ENCODE data around the gene ARHGEF7.

The ARHGEF7 gene

DNA sequence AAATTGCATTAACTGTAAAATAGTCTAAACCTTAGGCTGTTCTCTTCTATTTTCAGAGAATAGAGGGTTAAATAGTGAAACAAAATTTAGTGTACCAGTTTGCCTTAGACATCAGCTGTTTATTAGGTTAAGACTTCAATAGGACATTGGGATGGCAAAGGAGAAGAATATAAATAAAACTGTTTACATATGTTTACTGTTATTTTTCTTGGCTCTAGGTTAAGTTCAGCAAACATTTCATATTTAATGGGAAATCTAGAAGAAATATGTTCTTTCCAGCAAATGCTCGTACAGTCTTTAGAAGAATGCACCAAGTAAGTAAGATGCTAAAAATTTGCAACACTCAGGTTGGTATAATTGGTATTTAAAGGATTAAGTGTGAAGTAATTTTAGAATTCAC, 128.9 kb downstream of the ARHGEF7 start:
- Histone ChIP-seq H3K27ac (ENCODE audit: low read depth, low read length) (no peak overlapping the region), H3K9ac (ENCODE audit: low read length in 5 of 5) (no peak overlapping the region), H3K27me3 (ENCODE audit: control insufficient read depth in 5 of 5, insufficient read depth in 4 of 5, low read length in 5 of 5) (no peaks in the 10 kb centered on the region), H3K36me3 (ENCODE audit: control insufficient read depth in 5 of 5, insufficient read depth in 5 of 5, low read length in 5 of 5) (peaks cover 35 to 88% (median 74%) of the 10 kb centered on the region in 5 donors), H3K4me1 (ENCODE audit: control insufficient read depth in 5 of 5, insufficient read depth in 5 of 5, low read length in 5 of 5) (peaks cover 0 to 8% (median 7%) of the 10 kb centered on the region in 5 donors), H3K4me3 (ENCODE audit: low read depth in 1 of 5, low read length in 5 of 5) (no peak overlapping the region), H3K9me3 (ENCODE audit: control insufficient read depth in 5 of 5, low read length in 5 of 5) (no peaks in the 10 kb centered on the region)

DNA sequence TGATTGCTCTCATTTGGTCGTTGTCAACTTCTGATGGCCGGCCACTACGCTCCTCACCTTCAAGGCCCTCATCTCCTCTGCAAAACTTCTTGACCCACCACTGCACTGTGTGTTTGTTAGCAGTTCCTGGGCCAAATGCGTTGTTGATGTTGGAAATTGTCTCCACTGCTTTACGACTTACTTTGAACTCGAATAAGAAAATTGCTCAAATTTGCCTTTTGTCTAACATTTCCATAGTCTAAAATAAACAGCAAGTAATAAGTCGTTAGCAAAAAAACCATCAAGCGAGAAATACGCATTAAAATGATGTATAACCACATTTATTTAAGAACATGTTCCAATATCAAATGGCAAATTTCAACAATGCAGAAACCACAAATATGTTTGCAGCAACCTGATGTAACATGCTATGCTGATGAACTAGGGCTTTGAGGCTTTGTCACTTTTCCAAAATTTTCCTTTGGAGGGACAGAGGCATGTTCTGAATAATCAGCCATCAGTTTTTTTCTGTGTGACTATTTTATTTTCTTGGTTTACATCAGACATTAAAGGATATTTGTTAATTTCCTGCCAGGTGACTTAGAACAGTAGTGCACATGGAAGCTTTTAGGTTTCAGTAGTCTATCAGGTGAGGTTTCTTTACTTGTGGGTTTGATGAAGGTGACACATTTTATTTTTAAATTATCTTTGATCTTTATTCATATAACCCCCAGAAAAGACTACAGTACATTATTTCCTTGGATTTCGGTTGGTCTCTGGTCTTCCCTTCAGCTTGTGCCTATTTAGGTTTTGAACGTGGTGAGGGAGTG, 130.7 kb downstream of the ARHGEF7 start:
- H3K4me3 ChIP-seq (ENCODE audit: low read depth in 1 of 5, low read length in 5 of 5): no peak overlapping the region
- peaks cover 35 to 89% (median 72%) of the 10 kb centered on the region in 5 donors for H3K36me3 ChIP-seq (ENCODE audit: control insufficient read depth in 5 of 5, insufficient read depth in 5 of 5, low read length in 5 of 5)
- no peak overlapping the region for H3K9ac ChIP-seq (ENCODE audit: low read length in 5 of 5)
- no peak overlapping the region for H3K27ac ChIP-seq (ENCODE audit: low read depth, low read length)
- H3K4me1 ChIP-seq (ENCODE audit: control insufficient read depth in 5 of 5, insufficient read depth in 5 of 5, low read length in 5 of 5): peaks cover 0 to 11% (median 5%) of the 10 kb centered on the region in 5 donors
- no peaks in the 10 kb centered on the region for H3K9me3 ChIP-seq (ENCODE audit: control insufficient read depth in 5 of 5, low read length in 5 of 5)
- H3K27me3 ChIP-seq (ENCODE audit: control insufficient read depth in 5 of 5, insufficient read depth in 4 of 5, low read length in 5 of 5): no peaks in the 10 kb centered on the region

DNA sequence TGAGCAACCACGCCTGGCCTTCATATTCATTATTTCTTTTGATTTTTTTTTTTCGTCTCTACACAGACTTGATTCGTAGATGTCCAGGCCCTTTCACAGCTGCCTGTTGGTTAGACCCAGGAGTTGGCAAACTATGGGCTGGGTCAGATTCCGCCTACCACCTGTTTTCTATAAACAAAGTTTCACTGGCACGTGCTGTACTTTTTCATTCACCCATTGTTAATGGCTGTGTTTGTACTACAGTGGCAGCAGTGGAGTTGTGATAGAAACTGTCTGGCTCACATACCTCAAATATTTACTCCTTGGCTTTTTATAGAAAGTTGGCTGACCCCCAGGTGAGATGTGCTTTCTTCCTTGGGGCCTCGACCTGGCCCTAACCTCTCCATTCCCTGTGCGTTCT, 132.4 kb downstream of the ARHGEF7 start:
- H3K27ac ChIP-seq (ENCODE audit: low read depth, low read length): no peak overlapping the region
- H3K9ac ChIP-seq (ENCODE audit: low read length in 5 of 5): no peak overlapping the region
- no peaks in the 10 kb centered on the region for H3K9me3 ChIP-seq (ENCODE audit: control insufficient read depth in 5 of 5, low read length in 5 of 5)
- no peaks in the 10 kb centered on the region for H3K27me3 ChIP-seq (ENCODE audit: control insufficient read depth in 5 of 5, insufficient read depth in 4 of 5, low read length in 5 of 5)
- H3K4me3 ChIP-seq (ENCODE audit: low read depth in 1 of 5, low read length in 5 of 5): no peak overlapping the region
- peaks cover 0 to 21% (median 18%) of the 10 kb centered on the region in 5 donors for H3K4me1 ChIP-seq (ENCODE audit: control insufficient read depth in 5 of 5, insufficient read depth in 5 of 5, low read length in 5 of 5)
- peaks cover 32 to 91% (median 74%) of the 10 kb centered on the region in 5 donors for H3K36me3 ChIP-seq (ENCODE audit: control insufficient read depth in 5 of 5, insufficient read depth in 5 of 5, low read length in 5 of 5)

GRCh38 chr13:111248822-111249221, 133.7 kb downstream of the ARHGEF7 start:
- peaks cover 0 to 26% (median 23%) of the 10 kb centered on the region in 5 donors for H3K4me1 ChIP-seq (ENCODE audit: control insufficient read depth in 5 of 5, insufficient read depth in 5 of 5, low read length in 5 of 5)
- no peaks in the 10 kb centered on the region for H3K9me3 ChIP-seq (ENCODE audit: control insufficient read depth in 5 of 5, low read length in 5 of 5)
- H3K36me3 ChIP-seq (ENCODE audit: control insufficient read depth in 5 of 5, insufficient read depth in 5 of 5, low read length in 5 of 5): peaks cover 24 to 89% (median 77%) of the 10 kb centered on the region in 5 donors
- no peaks in the 10 kb centered on the region for H3K27me3 ChIP-seq (ENCODE audit: control insufficient read depth in 5 of 5, insufficient read depth in 4 of 5, low read length in 5 of 5)
- no peak overlapping the region for H3K27ac ChIP-seq (ENCODE audit: low read depth, low read length)
- H3K9ac ChIP-seq (ENCODE audit: low read length in 5 of 5): no peak overlapping the region
- no peak overlapping the region for H3K4me3 ChIP-seq (ENCODE audit: low read depth in 1 of 5, low read length in 5 of 5)

DNA sequence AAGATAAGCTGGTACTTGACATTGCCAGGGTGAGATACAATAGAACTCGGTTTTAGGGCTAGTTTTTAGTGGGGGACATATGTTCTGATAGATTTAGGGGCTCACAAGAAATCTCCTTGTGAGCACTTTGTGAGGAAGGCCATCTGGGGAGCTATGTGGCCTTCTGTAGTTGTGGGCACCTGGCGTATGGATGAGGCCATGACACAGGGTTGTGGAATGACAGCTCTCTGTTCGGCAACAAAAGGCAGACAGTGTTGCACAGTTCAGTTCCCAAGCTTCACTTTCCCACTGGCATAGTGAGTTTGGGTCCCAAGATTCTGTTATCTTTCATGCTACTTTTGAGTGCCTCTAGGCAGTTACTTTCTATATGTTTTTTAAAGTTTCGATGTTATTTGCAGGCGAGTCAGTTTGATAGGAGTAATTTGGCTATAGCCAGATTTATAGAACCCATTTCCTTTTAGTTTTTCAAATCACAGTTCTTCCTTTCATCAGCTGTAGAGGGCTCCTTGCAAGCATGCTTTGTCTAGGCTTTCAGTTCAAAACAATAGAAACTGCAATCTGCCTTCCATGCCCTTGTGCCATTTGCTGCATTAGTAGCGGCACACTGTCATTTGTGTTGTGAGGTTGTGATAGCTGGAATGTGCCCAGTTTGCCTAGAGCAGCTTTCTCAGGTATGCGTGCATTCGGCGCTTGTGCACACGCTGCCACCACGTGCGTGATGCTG, 134.7 kb downstream of the ARHGEF7 start:
- peaks cover 20 to 84% (median 71%) of the 10 kb centered on the region in 5 donors for H3K36me3 ChIP-seq (ENCODE audit: control insufficient read depth in 5 of 5, insufficient read depth in 5 of 5, low read length in 5 of 5)
- no peaks in the 10 kb centered on the region for H3K9me3 ChIP-seq (ENCODE audit: control insufficient read depth in 5 of 5, low read length in 5 of 5)
- H3K27ac ChIP-seq (ENCODE audit: low read depth, low read length): no peak overlapping the region
- peaks cover 0 to 26% (median 23%) of the 10 kb centered on the region in 5 donors for H3K4me1 ChIP-seq (ENCODE audit: control insufficient read depth in 5 of 5, insufficient read depth in 5 of 5, low read length in 5 of 5)
- no peaks in the 10 kb centered on the region for H3K27me3 ChIP-seq (ENCODE audit: control insufficient read depth in 5 of 5, insufficient read depth in 4 of 5, low read length in 5 of 5)
- no peak overlapping the region for H3K4me3 ChIP-seq (ENCODE audit: low read depth in 1 of 5, low read length in 5 of 5)
- H3K9ac ChIP-seq (ENCODE audit: low read length in 5 of 5): no peak overlapping the region

GRCh38 chr13:111251646-111252445, 136.7 kb downstream of the ARHGEF7 start:
- H3K4me1 ChIP-seq (ENCODE audit: control insufficient read depth in 5 of 5, insufficient read depth in 5 of 5, low read length in 5 of 5): peaks cover 0 to 26% (median 23%) of the 10 kb centered on the region in 5 donors

GRCh38 chr13:111252446-111253364, 137.6 kb downstream of the ARHGEF7 start:
- no peak overlapping the region for H3K9ac ChIP-seq (ENCODE audit: low read length in 5 of 5)
- H3K9me3 ChIP-seq (ENCODE audit: control insufficient read depth in 5 of 5, low read length in 5 of 5): no peaks in the 10 kb centered on the region
- no peaks in the 10 kb centered on the region for H3K27me3 ChIP-seq (ENCODE audit: control insufficient read depth in 5 of 5, insufficient read depth in 4 of 5, low read length in 5 of 5)
- peaks cover 14 to 76% (median 67%) of the 10 kb centered on the region in 5 donors for H3K36me3 ChIP-seq (ENCODE audit: control insufficient read depth in 5 of 5, insufficient read depth in 5 of 5, low read length in 5 of 5)
- H3K4me3 ChIP-seq (ENCODE audit: low read depth in 1 of 5, low read length in 5 of 5): no peak overlapping the region
- H3K4me1 ChIP-seq (ENCODE audit: control insufficient read depth in 5 of 5, insufficient read depth in 5 of 5, low read length in 5 of 5): peaks cover 0 to 26% (median 23%) of the 10 kb centered on the region in 5 donors
- peak overlapping the region; percentile 10 for H3K27ac ChIP-seq (ENCODE audit: low read depth, low read length)

More at GRCh38 chr13:111251646-111252445, 136.7 kb downstream of the ARHGEF7 start:
- no peak overlapping the region for H3K4me3 ChIP-seq (ENCODE audit: low read depth in 1 of 5, low read length in 5 of 5)
- peaks cover 10 to 77% (median 70%) of the 10 kb centered on the region in 5 donors for H3K36me3 ChIP-seq (ENCODE audit: control insufficient read depth in 5 of 5, insufficient read depth in 5 of 5, low read length in 5 of 5)
- H3K27ac ChIP-seq (ENCODE audit: low read depth, low read length): no peak overlapping the region
- no peak overlapping the region for H3K9ac ChIP-seq (ENCODE audit: low read length in 5 of 5)
- no peaks in the 10 kb centered on the region for H3K27me3 ChIP-seq (ENCODE audit: control insufficient read depth in 5 of 5, insufficient read depth in 4 of 5, low read length in 5 of 5)
- H3K9me3 ChIP-seq (ENCODE audit: control insufficient read depth in 5 of 5, low read length in 5 of 5): no peaks in the 10 kb centered on the region

DNA sequence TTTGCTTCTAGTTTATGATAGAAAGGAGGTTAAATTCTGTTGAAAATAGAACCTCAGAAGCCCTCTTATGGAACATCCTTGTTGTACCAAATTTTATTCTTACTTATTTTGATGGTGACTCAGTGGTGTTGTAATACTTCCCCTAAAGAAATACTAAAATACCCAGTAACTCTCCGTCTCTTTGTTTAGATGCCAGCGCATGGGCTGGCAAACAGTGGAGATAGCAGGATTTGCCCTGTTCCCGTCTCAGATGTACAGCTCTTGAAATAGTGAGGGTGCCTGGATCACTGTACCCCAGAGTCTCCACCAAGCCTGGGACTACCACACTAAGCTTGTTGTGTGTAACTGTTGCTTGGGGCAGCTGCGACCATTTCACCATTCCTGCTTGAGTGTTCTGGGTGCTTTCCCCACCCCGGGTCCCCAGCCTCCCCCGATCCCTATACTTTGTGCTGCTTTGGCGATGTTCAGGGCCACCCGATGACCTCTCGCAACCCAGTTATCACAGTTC, 138.3 kb downstream of the ARHGEF7 start:
- peaks cover 0 to 26% (median 23%) of the 10 kb centered on the region in 5 donors for H3K4me1 ChIP-seq (ENCODE audit: control insufficient read depth in 5 of 5, insufficient read depth in 5 of 5, low read length in 5 of 5)
- H3K9ac ChIP-seq (ENCODE audit: low read length in 5 of 5): no peak overlapping the region
- H3K4me3 ChIP-seq (ENCODE audit: low read depth in 1 of 5, low read length in 5 of 5): no peak overlapping the region
- peaks cover 10 to 76% (median 67%) of the 10 kb centered on the region in 5 donors for H3K36me3 ChIP-seq (ENCODE audit: control insufficient read depth in 5 of 5, insufficient read depth in 5 of 5, low read length in 5 of 5)
- H3K9me3 ChIP-seq (ENCODE audit: control insufficient read depth in 5 of 5, low read length in 5 of 5): peaks cover 0 to 3% (median 0%) of the 10 kb centered on the region in 5 donors
- H3K27me3 ChIP-seq (ENCODE audit: control insufficient read depth in 5 of 5, insufficient read depth in 4 of 5, low read length in 5 of 5): no peaks in the 10 kb centered on the region
- H3K27ac ChIP-seq (ENCODE audit: low read depth, low read length): no peak overlapping the region

Data from subcutaneous abdominal adipose tissue (tissue), 5 donors.